Trophoblast cell (in vitro differentiated cells and primary cell): ENCODE measurements around the gene SULT4A1.

Source experiments
- DNase-seq, 2 donors: peaks; one replicate each; pipeline ENCODE4 v3.0.0-alpha.2; 2016
- H2AFZ ChIP-seq: 2 replicates; pipeline ENCODE4 v1.6.1; 2013; ENCODE audit warnings: low read length, moderate library complexity, mild to moderate bottlenecking; ENCODE audit not compliant: insufficient read depth, poor library complexity
- H2AK5ac ChIP-seq: 2 replicates; pipeline ENCODE4 v1.6.1; 2013; ENCODE audit warnings: mild to moderate bottlenecking, low read length
- H2BK120ac ChIP-seq: 2 replicates; pipeline ENCODE4 v1.6.1; 2013; ENCODE audit warnings: low read length, mild to moderate bottlenecking, moderate library complexity; ENCODE audit not compliant: insufficient read depth, poor library complexity
- H2BK12ac ChIP-seq: 2 replicates; pipeline ENCODE4 v1.6.1; 2013; ENCODE audit warnings: mild to moderate bottlenecking, low read length, moderate library complexity
- H2BK5ac ChIP-seq: 2 replicates; pipeline ENCODE4 v1.6.1; 2013; ENCODE audit warnings: low read length, low read depth, moderate library complexity, mild to moderate bottlenecking; ENCODE audit not compliant: poor library complexity
- H3K14ac ChIP-seq: 2 replicates; pipeline ENCODE4 v1.6.1; 2013; ENCODE audit warnings: mild to moderate bottlenecking, low read length
- H3K18ac ChIP-seq: 2 replicates; pipeline ENCODE4 v1.6.1; 2013; ENCODE audit warnings: mild to moderate bottlenecking, low read length
- H3K23ac ChIP-seq: 2 replicates; pipeline ENCODE4 v1.6.1; 2013; ENCODE audit warnings: low read length
- H3K27ac ChIP-seq: 2 replicates; pipeline ENCODE4 v1.5.1; 2013; ENCODE audit warnings: low read depth, mild to moderate bottlenecking, inconsistent platforms, low read length, moderate library complexity
- H3K27me3 ChIP-seq: 2 replicates; pipeline ENCODE4 v1.6.1; 2013; ENCODE audit warnings: inconsistent platforms, mild to moderate bottlenecking, low read length, moderate library complexity; ENCODE audit not compliant: insufficient read depth
- H3K36me3 ChIP-seq, 2 experiments: 1 replicate in 1 of 2; 2 replicates in 1 of 2; pipeline ENCODE4 v1.6.1; 2013; ENCODE audit warnings: low read length in 2 of 2, mild to moderate bottlenecking in 2 of 2, moderate library complexity in 1 of 2; ENCODE audit not compliant: insufficient read depth in 2 of 2, control insufficient read depth in 1 of 2
- H3K4ac ChIP-seq: 2 replicates; pipeline ENCODE4 v1.6.1; 2013; ENCODE audit warnings: low read depth, mild to moderate bottlenecking, low read length, moderate library complexity
- H3K4me1 ChIP-seq, 2 experiments: 1 replicate in 1 of 2; 2 replicates in 1 of 2; pipeline ENCODE4 v1.6.1; 2013; ENCODE audit warnings: low read length in 2 of 2, mild to moderate bottlenecking in 2 of 2, moderate library complexity in 1 of 2; ENCODE audit not compliant: insufficient read depth in 2 of 2, control insufficient read depth in 1 of 2
- H3K4me2 ChIP-seq: 2 replicates; pipeline ENCODE4 v1.6.1; 2013; ENCODE audit warnings: inconsistent platforms, mild to moderate bottlenecking, low read length, moderate library complexity
- H3K4me3 ChIP-seq: 2 replicates; pipeline ENCODE4 v1.5.1; 2013; ENCODE audit warnings: mild to moderate bottlenecking, low read depth, low read length, inconsistent platforms
- H3K79me1 ChIP-seq: one replicate; pipeline ENCODE4 v1.6.1; 2013; ENCODE audit warnings: low read length
- H3K79me2 ChIP-seq: 2 replicates; pipeline ENCODE4 v1.6.1; 2013; ENCODE audit warnings: low read length, mild to moderate bottlenecking; ENCODE audit not compliant: control insufficient read depth, insufficient read depth, poor library complexity
- H3K9ac ChIP-seq: 2 replicates; pipeline ENCODE4 v1.6.1; 2013; ENCODE audit warnings: mild to moderate bottlenecking, low read length
- H3K9me3 ChIP-seq: 2 replicates; pipeline ENCODE4 v1.6.1; 2013; ENCODE audit warnings: low read depth, mild to moderate bottlenecking, control low read depth, inconsistent platforms, low read length; ENCODE audit not compliant: insufficient read depth
- H4K12ac ChIP-seq: 2 replicates; pipeline ENCODE4 v1.6.1; 2013; ENCODE audit warnings: low read depth, mild to moderate bottlenecking, low read length, moderate library complexity
- H4K8ac ChIP-seq: 2 replicates; pipeline ENCODE4 v1.6.1; 2013; ENCODE audit warnings: low read depth, mild to moderate bottlenecking, low read length, moderate library complexity
- H4K91ac ChIP-seq: one replicate; pipeline ENCODE4 v1.6.1; 2013; ENCODE audit warnings: low read depth, mild to moderate bottlenecking, low read length, moderate library complexity
- WGBS: extraction: QIAGEN DNeasy Blood & Tissue Kit; methylation state at CpG from one replicate; pipeline ENCODE4 v1.1.7; 2013; ENCODE audit warnings: missing lambda C conversion rate; ENCODE audit not compliant: insufficient read length, insufficient coverage; ENCODE audit errors: extremely low coverage; 5-methylcytosine and 5-hydroxymethylcytosine counted together

Gene SULT4A1

GRCh38 chr22:43829904-43830851 is 32.1 kb downstream of the SULT4A1 start:
- no CpG with 5 or more reads among the region's 33 CpGs for WGBS
- no peak overlapping the region for H2AK5ac ChIP-seq

GRCh38 chr22:43828998-43829782 is 33.1 kb downstream of the SULT4A1 start:
- Histone ChIP-seq H3K27me3 (no peaks in the 10 kb centered on the region), H3K4me2 (no peak overlapping the region), H3K4me3 (no peak overlapping the region), H3K79me2 (no peaks in the 10 kb centered on the region), H3K79me1 (no peaks in the 10 kb centered on the region), H4K8ac (no peak overlapping the region), H3K18ac (no peak overlapping the region), H2BK5ac (no peak overlapping the region), H2BK120ac (no peak overlapping the region), H3K27ac (no peak overlapping the region), H3K23ac (no peak overlapping the region), H3K4ac (no peak overlapping the region), H3K36me3 (no peaks in the 10 kb centered on the region), H2BK12ac (no peak overlapping the region), H3K9ac (no peak overlapping the region), H2AK5ac (no peak overlapping the region), H4K12ac (no peak overlapping the region), H2AFZ (no peak overlapping the region), H3K4me1 (no peaks in the 10 kb centered on the region), H4K91ac (no peak overlapping the region), H3K14ac (no peak overlapping the region), H3K9me3 (peaks cover 2% of the 10 kb centered on the region)
- no peak for DNase-seq
- no CpG with 5 or more reads among the region's 20 CpGs for WGBS

More at GRCh38 chr22:43829904-43830851, 32.1 kb downstream of the SULT4A1 start:
- H2AFZ ChIP-seq = no peak overlapping the region
- H3K4ac ChIP-seq = no peak overlapping the region
- H3K4me1 ChIP-seq = no peaks in the 10 kb centered on the region
- H3K27me3 ChIP-seq = no peaks in the 10 kb centered on the region
- no peak overlapping the region for H3K27ac ChIP-seq
- no peaks in the 10 kb centered on the region for H3K36me3 ChIP-seq
- no peak overlapping the region for H4K91ac ChIP-seq
- H4K8ac ChIP-seq = no peak overlapping the region
- H3K23ac ChIP-seq = no peak overlapping the region
- DNase-seq = no peak
- H3K4me2 ChIP-seq = no peak overlapping the region
- peaks cover 2% of the 10 kb centered on the region for H3K9me3 ChIP-seq
- H4K12ac ChIP-seq = no peak overlapping the region
- no peak overlapping the region for H3K18ac ChIP-seq
- no peak overlapping the region for H2BK12ac ChIP-seq
- no peak overlapping the region for H3K14ac ChIP-seq
- no peak overlapping the region for H2BK120ac ChIP-seq
- H3K9ac ChIP-seq = no peak overlapping the region
- no peaks in the 10 kb centered on the region for H3K79me1 ChIP-seq
- no peak overlapping the region for H2BK5ac ChIP-seq
- H3K4me3 ChIP-seq = no peak overlapping the region
- H3K79me2 ChIP-seq = no peaks in the 10 kb centered on the region

GRCh38 chr22:43828725-43828997 is 33.7 kb downstream of the SULT4A1 start:
- WGBS = no CpG with 5 or more reads among the region's 6 CpGs
- no peak overlapping the region for H3K14ac ChIP-seq

GRCh38 chr22:43827926-43828724 is 34.2 kb downstream of the SULT4A1 start:
- WGBS = no CpG with 5 or more reads among the region's 16 CpGs
- H3K9me3 ChIP-seq = peaks cover 2% of the 10 kb centered on the region

More at GRCh38 chr22:43828725-43828997, 33.7 kb downstream of the SULT4A1 start:
- H2AK5ac ChIP-seq = no peak overlapping the region
- peaks cover 2% of the 10 kb centered on the region for H3K9me3 ChIP-seq
- no peak overlapping the region for H3K18ac ChIP-seq
- H4K8ac ChIP-seq = no peak overlapping the region
- H3K36me3 ChIP-seq = no peaks in the 10 kb centered on the region
- no peak overlapping the region for H3K4ac ChIP-seq
- no peak overlapping the region for H3K9ac ChIP-seq
- H3K4me3 ChIP-seq = no peak overlapping the region
- no peak overlapping the region for H2BK120ac ChIP-seq
- H3K79me2 ChIP-seq = no peaks in the 10 kb centered on the region
- no peak overlapping the region for H2AFZ ChIP-seq
- H2BK12ac ChIP-seq = no peak overlapping the region
- H3K4me2 ChIP-seq = no peak overlapping the region
- no peak overlapping the region for H3K27ac ChIP-seq
- no peak overlapping the region for H4K91ac ChIP-seq
- H3K27me3 ChIP-seq = no peaks in the 10 kb centered on the region
- H3K79me1 ChIP-seq = no peaks in the 10 kb centered on the region
- H4K12ac ChIP-seq = no peak overlapping the region
- no peaks in the 10 kb centered on the region for H3K4me1 ChIP-seq
- no peak overlapping the region for H2BK5ac ChIP-seq
- no peak overlapping the region for H3K23ac ChIP-seq
- no peak for DNase-seq

More at GRCh38 chr22:43827926-43828724, 34.2 kb downstream of the SULT4A1 start:
- Histone ChIP-seq H2BK12ac (no peak overlapping the region), H4K12ac (no peak overlapping the region), H2BK5ac (no peak overlapping the region), H2AK5ac (no peak overlapping the region), H3K79me2 (no peaks in the 10 kb centered on the region), H3K27ac (no peak overlapping the region), H2BK120ac (no peak overlapping the region), H3K4ac (no peak overlapping the region), H3K27me3 (no peaks in the 10 kb centered on the region), H3K14ac (no peak overlapping the region), H3K36me3 (no peaks in the 10 kb centered on the region), H3K4me1 (no peaks in the 10 kb centered on the region), H3K18ac (no peak overlapping the region), H2AFZ (no peak overlapping the region), H4K8ac (no peak overlapping the region), H3K79me1 (no peaks in the 10 kb centered on the region), H3K4me2 (no peak overlapping the region), H3K9ac (no peak overlapping the region), H4K91ac (no peak overlapping the region), H3K4me3 (no peak overlapping the region), H3K23ac (no peak overlapping the region)
- no peak for DNase-seq
